Measurements from ENCODE around the gene NALCN.

GRCh38 chr13:101209206-101209893 is 207.0 kb downstream of the NALCN start:
- TF ChIP-seq CTCF (IDR thresholded peaks at IDR 0.05 in 8 of 11, conservative IDR thresholded peaks at IDR 0.05 in 3 of 11), result no peak
- no peak for TF ChIP-seq POLR2A (IDR thresholded peaks at IDR 0.05)
- no peak for TF ChIP-seq POLR2AphosphoS5 (IDR thresholded peaks at IDR 0.05)
